Keratinocyte (primary cell): ENCODE measurements around the gene ZNF778. TPM values are rescaled to one million over a fixed set of nuclear protein-coding genes. Genes with fewer than 3 reads are reported as not detected.

Experiments used
- DNase-seq: peaks from one replicate; pipeline ENCODE4 v3.0.0-alpha.2; 2011; ENCODE audit warnings: low read depth, missing footprints, low spot score
- FAIRE-seq: peaks from 2 replicates; lab custom pipeline; 2011; peaks lifted over from hg19 to GRCh38; lab: Jason Lieb, UNC
- H2AFZ ChIP-seq: 2 replicates; pipeline ENCODE4 v1.6.0; 2012; ENCODE audit warnings: low read length, control low read depth, inconsistent platforms; ENCODE audit not compliant: control insufficient read depth
- H3K27ac ChIP-seq: 2 replicates; pipeline ENCODE4 v1.5.1; 2011; ENCODE audit warnings: low read length; ENCODE audit not compliant: control insufficient read depth, insufficient read depth
- H3K27me3 ChIP-seq: 3 replicates; pipeline ENCODE4 v1.6.0; 2011; ENCODE audit warnings: low read length; ENCODE audit not compliant: control insufficient read depth, insufficient read depth; ENCODE audit errors: extremely low read depth
- H3K36me3 ChIP-seq, 2 experiments: 2 replicates in 1 of 2; 3 replicates in 1 of 2; pipeline ENCODE4 v1.5.1; 2011; ENCODE audit warnings: low read length in 2 of 2, mild to moderate bottlenecking in 1 of 2; ENCODE audit not compliant: control insufficient read depth in 2 of 2, insufficient read depth in 2 of 2; ENCODE audit errors: extremely low read depth in 1 of 2
- H3K4me1 ChIP-seq: 3 replicates; pipeline ENCODE4 v1.5.1; 2011; ENCODE audit warnings: low read length; ENCODE audit not compliant: control insufficient read depth, insufficient read depth; ENCODE audit errors: extremely low read depth
- H3K4me2 ChIP-seq: 3 replicates; pipeline ENCODE4 v1.6.0; 2011; ENCODE audit warnings: low read depth, low read length; ENCODE audit not compliant: control insufficient read depth, insufficient read depth; ENCODE audit errors: extremely low read depth
- H3K4me3 ChIP-seq, 3 experiments: fragments of 200-600 bp in 1 of 3; sonication (generic) in 1 of 3; 2 replicates in 2 of 3; 3 replicates in 1 of 3; pipeline ENCODE4 v1.5.1; 2011 to 2016; ENCODE audit warnings: low read length in 3 of 3, mild to moderate bottlenecking in 3 of 3, control low read depth in 2 of 3, inconsistent platforms in 1 of 3, low read depth in 1 of 3, mixed read lengths in 1 of 3, mixed run types in 1 of 3, moderate library complexity in 1 of 3; ENCODE audit not compliant: control insufficient read depth in 2 of 3, insufficient read depth in 2 of 3; ENCODE audit errors: extremely low read depth in 1 of 3
- H3K79me2 ChIP-seq: 2 replicates; pipeline ENCODE4 v1.6.0; 2012; ENCODE audit warnings: low read length; ENCODE audit not compliant: control insufficient read depth, insufficient read depth
- H3K9ac ChIP-seq: 3 replicates; pipeline ENCODE4 v1.6.0; 2011; ENCODE audit warnings: low read length; ENCODE audit not compliant: control insufficient read depth, insufficient read depth; ENCODE audit errors: extremely low read depth
- H3K9me1 ChIP-seq: 3 replicates; pipeline ENCODE4 v1.6.0; 2011; ENCODE audit warnings: low read length; ENCODE audit not compliant: control insufficient read depth, insufficient read depth; ENCODE audit errors: extremely low read depth
- H3K9me3 ChIP-seq: 2 replicates; pipeline ENCODE4 v1.5.1; 2012; ENCODE audit warnings: low read depth, low read length; ENCODE audit not compliant: control insufficient read depth
- H4K20me1 ChIP-seq: 3 replicates; pipeline ENCODE4 v1.6.0; 2011; ENCODE audit warnings: low read length; ENCODE audit not compliant: control insufficient read depth, insufficient read depth; ENCODE audit errors: extremely low read depth
- EZH2 ChIP-seq: IDR thresholded peaks from one replicate; pipeline ENCODE4 v1.6.1; 2012; ENCODE audit warnings: inconsistent platforms, mild to moderate bottlenecking, low read length, moderate library complexity
- dilution Hi-C: fragments of 300-500 bp; cut with MboI; formaldehyde crosslinking; loops from one replicate; pipeline ENCODE4 v1.7.0; 2020; ENCODE audit warnings: low sequenced_read_pairs; ENCODE audit not compliant: extremely low pct_ligation_motif_present
- polyA plus RNA-seq, 5 experiments: library from polyadenylated mRNA; depleted of rRNA in 3 of 5; stranded (reverse) in 3 of 5; stranded (forward) in 1 of 5; unstranded in 1 of 5; fragments of >200 nt; gene quantifications; 1 replicate in 1 of 5; 2 replicates in 3 of 5; 3 replicates in 1 of 5; pipeline versions ENCODE4 v1.2.1 to v1.2.3, GENCODE V29; 2011 to 2012; ENCODE audit warnings: missing spikeins in 2 of 5, low read depth in 1 of 5, low replicate concordance in 1 of 5
- TF ChIP-seq, protein P1 (sequence below), 3 experiments: IDR thresholded peaks in 1 of 3; conservative IDR thresholded peaks in 1 of 3; optimal IDR thresholded peaks in 1 of 3; 2 replicates in 2 of 3; 3 replicates in 1 of 3; pipeline versions ENCODE3 to v1.5.1; 2011; ENCODE audit warnings: low read length in 3 of 3, mild to moderate bottlenecking in 3 of 3, moderate library complexity in 2 of 3, control low read depth in 1 of 3, inconsistent platforms in 1 of 3; ENCODE audit not compliant: insufficient read depth in 2 of 3; ENCODE audit errors: extremely low read depth in 1 of 3

Gene ZNF778
- polyA plus RNA-seq, 1 donor (not counting 4 experiments of a cell fraction or from before 2014, with no cell fraction given): 6.2 TPM

DNA sequence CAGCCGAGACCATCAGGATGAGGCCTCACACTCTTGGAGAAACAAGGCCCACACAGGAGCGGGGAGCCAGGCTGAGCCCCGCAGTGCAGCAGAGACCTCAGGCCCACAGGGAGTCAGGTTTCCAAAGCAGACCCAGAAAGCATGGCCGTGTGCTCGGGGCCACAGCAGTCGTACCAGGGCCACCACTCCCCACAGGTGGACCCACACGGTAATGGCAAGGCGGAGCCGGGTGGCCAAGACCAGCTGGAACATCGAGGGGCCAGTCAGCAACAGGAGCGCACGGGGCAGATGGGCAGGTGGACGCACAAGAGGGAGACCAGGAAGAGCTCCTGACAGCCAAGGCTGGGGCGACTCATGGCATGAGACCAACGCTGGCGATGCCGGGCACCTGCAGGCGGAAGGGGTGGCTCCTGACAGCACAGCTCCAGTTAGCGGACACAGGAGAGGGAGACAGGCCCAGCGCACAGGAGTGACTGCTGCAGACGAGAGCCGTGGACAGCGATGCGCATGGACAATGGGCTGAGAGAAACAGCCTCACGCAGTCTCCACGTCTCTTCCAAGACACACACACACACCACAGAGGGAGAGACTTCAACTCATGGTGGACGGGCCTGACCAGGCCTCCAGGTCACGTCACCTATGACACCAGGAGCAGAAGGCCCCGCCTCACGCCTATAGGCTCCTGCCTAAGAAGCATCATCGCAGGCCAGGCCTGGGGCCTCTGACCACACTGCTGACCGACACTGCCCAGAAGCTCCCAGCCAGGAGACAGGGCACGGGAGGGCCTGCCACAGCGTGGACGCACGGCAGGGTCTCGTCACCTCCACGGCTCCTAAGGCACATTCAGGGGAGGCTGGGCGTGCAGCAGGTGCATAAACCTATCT lies 58.6 kb downstream of the ZNF778 start:
- Histone ChIP-seq H3K4me3 (no peak overlapping the region), H3K36me3 (peaks cover 32 to 43% of the 10 kb centered on the region in 2 experiments), H3K9me3 (no peaks in the 10 kb centered on the region), H2AFZ (no peak overlapping the region), H3K27me3 (no peaks in the 10 kb centered on the region), H3K4me1 (no peaks in the 10 kb centered on the region), H3K9me1 (no peaks in the 10 kb centered on the region), H3K9ac (no peak overlapping the region), H3K4me2 (no peak overlapping the region), H4K20me1 (peaks cover 6% of the 10 kb centered on the region), H3K79me2 (peaks cover 20% of the 10 kb centered on the region), H3K27ac (no peak overlapping the region)
- FAIRE-seq (no peak), DNase-seq (no peak)
- dilution Hi-C loops: no loop called here
- TF ChIP-seq, protein P1, sequence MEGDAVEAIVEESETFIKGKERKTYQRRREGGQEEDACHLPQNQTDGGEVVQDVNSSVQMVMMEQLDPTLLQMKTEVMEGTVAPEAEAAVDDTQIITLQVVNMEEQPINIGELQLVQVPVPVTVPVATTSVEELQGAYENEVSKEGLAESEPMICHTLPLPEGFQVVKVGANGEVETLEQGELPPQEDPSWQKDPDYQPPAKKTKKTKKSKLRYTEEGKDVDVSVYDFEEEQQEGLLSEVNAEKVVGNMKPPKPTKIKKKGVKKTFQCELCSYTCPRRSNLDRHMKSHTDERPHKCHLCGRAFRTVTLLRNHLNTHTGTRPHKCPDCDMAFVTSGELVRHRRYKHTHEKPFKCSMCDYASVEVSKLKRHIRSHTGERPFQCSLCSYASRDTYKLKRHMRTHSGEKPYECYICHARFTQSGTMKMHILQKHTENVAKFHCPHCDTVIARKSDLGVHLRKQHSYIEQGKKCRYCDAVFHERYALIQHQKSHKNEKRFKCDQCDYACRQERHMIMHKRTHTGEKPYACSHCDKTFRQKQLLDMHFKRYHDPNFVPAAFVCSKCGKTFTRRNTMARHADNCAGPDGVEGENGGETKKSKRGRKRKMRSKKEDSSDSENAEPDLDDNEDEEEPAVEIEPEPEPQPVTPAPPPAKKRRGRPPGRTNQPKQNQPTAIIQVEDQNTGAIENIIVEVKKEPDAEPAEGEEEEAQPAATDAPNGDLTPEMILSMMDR (optimal IDR thresholded peaks at IDR 0.05 in 1 of 3, IDR thresholded peaks at IDR 0.05 in 1 of 3, conservative IDR thresholded peaks at IDR 0.05 in 1 of 3; ENCODE audit: extremely low read depth in 1 of 3, insufficient read depth in 2 of 3, low read length in 3 of 3): no peak
- no peak for TF ChIP-seq EZH2

GRCh38 chr16:89277049-89277448 lies 59.5 kb downstream of the ZNF778 start:
- Histone ChIP-seq H3K4me1 (no peaks in the 10 kb centered on the region), H3K27ac (no peak overlapping the region), H3K9me1 (no peaks in the 10 kb centered on the region), H3K27me3 (no peaks in the 10 kb centered on the region), H3K79me2 (peaks cover 20% of the 10 kb centered on the region), H3K9me3 (no peaks in the 10 kb centered on the region), H3K36me3 (peaks cover 36 to 43% of the 10 kb centered on the region in 2 experiments), H3K4me2 (no peak overlapping the region), H3K9ac (no peak overlapping the region), H2AFZ (no peak overlapping the region), H3K4me3 (no peak overlapping the region), H4K20me1 (peaks cover 6% of the 10 kb centered on the region)
- no peak for DNase-seq
- TF ChIP-seq, protein P1 (optimal IDR thresholded peaks at IDR 0.05 in 1 of 3, IDR thresholded peaks at IDR 0.05 in 1 of 3, conservative IDR thresholded peaks at IDR 0.05 in 1 of 3; ENCODE audit: extremely low read depth in 1 of 3, insufficient read depth in 2 of 3, low read length in 3 of 3): no peak
- no peak for TF ChIP-seq EZH2
- FAIRE-seq: no peak
- dilution Hi-C loops: no loop called here
